Pancreas (tissue), 10 donors: ENCODE data around the gene PAN2. TPM values are rescaled to one million over a fixed set of nuclear protein-coding genes. Genes with fewer than 3 reads are reported as not detected.

Source experiments
- ATAC-seq, 4 donors: fragments of 200-7000 bp; cut with Tn5 transposase; one replicate each; pipeline versions ENCODE4 v1.8.0 to v1.9.1; 2020; ENCODE audit warnings: mild to moderate bottlenecking in 4 of 4, moderate library complexity in 4 of 4
- DNase-seq, 6 donors: peaks; one replicate each; pipeline ENCODE4 v3.0.0-alpha.2; 2020
- FAIRE-seq: peaks from 2 replicates; lab custom pipeline; 2012; peaks lifted over from hg19 to GRCh38; lab: Jason Lieb, UNC
- H3K27ac ChIP-seq, 4 donors: fragments of 200-600 bp; sonication (generic); 1 replicate in 3 of 4; 2 replicates in 1 of 4; pipeline versions ENCODE4 v1.5.0 to v1.8.0; 2020
- H3K27me3 ChIP-seq, 4 donors: fragments of 200-600 bp; one replicate each; pipeline ENCODE4 v1.8.0; 2021
- H3K36me3 ChIP-seq, 3 donors: fragments of 200-600 bp; sonication (generic) in 1 of 3; one replicate each; pipeline versions ENCODE4 v1.5.0 to v1.8.0; 2020 to 2021
- H3K4me1 ChIP-seq, 3 donors: fragments of 200-600 bp; one replicate each; pipeline ENCODE4 v1.8.0; 2021
- H3K4me3 ChIP-seq, 4 donors: fragments of 200-600 bp; sonication (generic) in 2 of 4; one replicate each; pipeline versions ENCODE4 v1.5.0 to v1.8.0; 2020 to 2021
- H3K9me3 ChIP-seq, 4 donors: fragments of 200-600 bp; one replicate each; pipeline ENCODE4 v1.8.0; 2021
- WGBS, 2 donors: extraction: QIAGEN DNeasy Blood & Tissue Kit; methylation state at CpG; one replicate each; pipeline ENCODE4 v1.1.7; 2013; 5-methylcytosine and 5-hydroxymethylcytosine counted together
- intact Hi-C, 3 donors: fragments of 100-400 bp; cut with DNase I; formaldehyde crosslinking; loops; one replicate each; pipeline versions ENCODE4 v1.11.1 to v1.14.2; 2022
- polyA plus RNA-seq, 2 donors: library from polyadenylated mRNA; stranded (reverse); fragments of 200-250 nt; gene quantifications; one replicate each; pipeline ENCODE4 v1.2.3, GENCODE V29; 2013
- total RNA-seq, 6 donors: library from RNA; stranded (reverse); fragmentation: NEBNext Ultra II Directional in 4 of 6; extraction: Animal tissue kit (Norgen Biotek cat#: 25700) in 4 of 6; gene quantifications; one replicate each; pipeline versions ENCODE4 v1.2.1 to v1.2.4, GENCODE V29; 2021 to 2023
- TF ChIP-seq, protein P1 (sequence below), 4 donors: fragments of 200-600 bp; sonication (generic) in 3 of 4; IDR thresholded peaks; one replicate each; pipeline versions ENCODE4 v1.5.0 to v1.8.0; 2021; ENCODE audit warnings: antibody characterized with exemption in 4 of 4
- donor health status: healthy with polysubstance abuse.
- donor health status: DM: no; HTN: no; CAD: no; lungs with moderate emphysema.
- donor health status: DM: no; HTN: no; CAD: no.
- donor health status: control.
- donor health status: control.
- donor health status: Bipolar disorder and iron deficiency.
- donor health status: DM: yes; HTN: yes; CAD: no.
- donor health status: DM: no; HTN: no; CAD: no.
- donor health status: DM: no; HTN: no; CAD: no.
- donor health status: DM: yes; HTN: yes; CAD: no.

The PAN2 gene
- total and polyA plus RNA-seq, 8 donors: 24.3 to 111 (median 49.3) TPM

DNA sequence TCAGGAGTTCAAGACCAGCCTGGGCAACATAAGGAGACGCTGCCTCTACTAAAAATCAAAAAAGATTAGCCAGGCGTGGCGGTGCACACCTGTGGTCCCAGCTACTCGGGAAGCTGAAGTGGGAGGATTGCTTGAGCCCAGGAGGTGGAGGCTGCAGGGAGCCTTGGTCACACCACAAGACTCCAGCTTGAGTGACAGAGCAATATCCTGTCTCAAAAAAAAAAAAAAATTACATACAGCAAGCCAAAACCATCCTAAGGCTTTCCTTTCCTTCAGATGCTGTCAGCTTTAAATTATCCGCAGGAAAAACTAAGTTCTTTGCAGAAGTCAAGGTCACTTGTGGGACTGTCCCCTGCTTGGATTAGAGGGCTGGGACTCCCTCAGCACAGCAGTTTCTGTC, 35.0 kb downstream of the PAN2 start:
- TF ChIP-seq, protein P1, sequence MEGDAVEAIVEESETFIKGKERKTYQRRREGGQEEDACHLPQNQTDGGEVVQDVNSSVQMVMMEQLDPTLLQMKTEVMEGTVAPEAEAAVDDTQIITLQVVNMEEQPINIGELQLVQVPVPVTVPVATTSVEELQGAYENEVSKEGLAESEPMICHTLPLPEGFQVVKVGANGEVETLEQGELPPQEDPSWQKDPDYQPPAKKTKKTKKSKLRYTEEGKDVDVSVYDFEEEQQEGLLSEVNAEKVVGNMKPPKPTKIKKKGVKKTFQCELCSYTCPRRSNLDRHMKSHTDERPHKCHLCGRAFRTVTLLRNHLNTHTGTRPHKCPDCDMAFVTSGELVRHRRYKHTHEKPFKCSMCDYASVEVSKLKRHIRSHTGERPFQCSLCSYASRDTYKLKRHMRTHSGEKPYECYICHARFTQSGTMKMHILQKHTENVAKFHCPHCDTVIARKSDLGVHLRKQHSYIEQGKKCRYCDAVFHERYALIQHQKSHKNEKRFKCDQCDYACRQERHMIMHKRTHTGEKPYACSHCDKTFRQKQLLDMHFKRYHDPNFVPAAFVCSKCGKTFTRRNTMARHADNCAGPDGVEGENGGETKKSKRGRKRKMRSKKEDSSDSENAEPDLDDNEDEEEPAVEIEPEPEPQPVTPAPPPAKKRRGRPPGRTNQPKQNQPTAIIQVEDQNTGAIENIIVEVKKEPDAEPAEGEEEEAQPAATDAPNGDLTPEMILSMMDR (IDR thresholded peaks at IDR 0.05): no peak
- FAIRE-seq: no peak
- peaks cover 5 to 30% (median 14%) of the 10 kb centered on the region in 3 donors for H3K4me1 ChIP-seq
- intact Hi-C loops: no loop called here
- no peak for ATAC-seq
- H3K27me3 ChIP-seq: no peaks in the 10 kb centered on the region
- peak overlapping the region in 2 of 4 donors; percentile 75 to 88 for H3K27ac ChIP-seq
- WGBS, 2 donors: 62 to 65% methylated on average over 5 of the region's 5 CpGs
- no peaks in the 10 kb centered on the region for H3K9me3 ChIP-seq
- no peak for DNase-seq
- H3K36me3 ChIP-seq: no peaks in the 10 kb centered on the region
- H3K4me3 ChIP-seq: peak overlapping the region in 2 of 4 donors; percentile 78 to 98

DNA sequence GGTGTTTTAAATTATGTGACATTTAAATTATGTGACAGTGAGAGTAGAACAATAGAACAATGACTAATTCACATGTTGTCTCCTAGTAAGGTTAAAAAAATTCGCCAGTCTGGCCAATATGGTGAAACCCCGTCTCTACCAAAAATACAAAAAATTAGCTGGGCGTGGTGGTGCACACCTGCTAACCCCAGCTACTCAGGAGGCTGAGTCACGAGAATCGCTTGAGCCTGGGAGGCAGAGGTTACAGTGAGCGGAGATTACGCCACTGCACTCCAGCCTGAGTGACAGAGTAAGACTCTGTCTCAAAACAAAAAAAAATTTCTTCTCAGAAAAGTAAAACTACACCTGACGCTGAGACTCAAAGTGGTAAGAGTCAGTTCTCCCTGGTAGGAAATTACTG, 36.4 kb downstream of the PAN2 start:
- Histone ChIP-seq H3K4me3 (no peak overlapping the region), H3K27ac (no peak overlapping the region), H3K4me1 (peaks cover 5 to 30% (median 14%) of the 10 kb centered on the region in 3 donors), H3K36me3 (no peaks in the 10 kb centered on the region), H3K27me3 (no peaks in the 10 kb centered on the region), H3K9me3 (no peaks in the 10 kb centered on the region)
- TF ChIP-seq, protein P1 (IDR thresholded peaks at IDR 0.05): no peak
- WGBS, 2 donors: 96 to 97% methylated on average over 8 of the region's 8 CpGs
- FAIRE-seq (no peak), ATAC-seq (no peak), DNase-seq (no peak)
- intact Hi-C loops: no loop called here

DNA sequence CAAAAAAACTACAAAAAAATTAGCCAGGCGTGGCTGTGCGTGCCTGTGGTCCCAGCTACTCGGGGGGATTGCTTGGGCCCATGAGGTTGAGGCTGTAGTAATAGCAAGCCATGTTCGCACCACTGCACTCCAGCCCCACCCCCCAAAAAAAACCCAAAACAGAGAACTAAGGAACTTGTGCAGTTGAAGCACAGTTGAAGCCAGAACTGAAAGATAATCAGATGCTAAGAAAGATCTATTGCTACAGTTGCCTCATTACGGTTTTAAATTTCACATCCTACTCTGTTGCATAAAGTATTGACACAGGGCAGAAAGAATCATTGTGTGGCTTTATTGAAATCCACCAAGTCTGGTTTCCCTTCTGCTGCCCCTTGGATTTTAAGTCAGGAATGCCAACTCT, 37.5 kb downstream of the PAN2 start:
- Histone ChIP-seq H3K4me3 (no peak overlapping the region), H3K36me3 (no peaks in the 10 kb centered on the region), H3K9me3 (no peaks in the 10 kb centered on the region), H3K27me3 (no peaks in the 10 kb centered on the region), H3K4me1 (peaks cover 5 to 32% (median 14%) of the 10 kb centered on the region in 3 donors), H3K27ac (no peak overlapping the region)
- DNase-seq: no peak
- intact Hi-C loops: no loop called here
- FAIRE-seq: no peak
- WGBS, 2 donors: 76 to 82% methylated on average over 5 of the region's 5 CpGs
- no peak for ATAC-seq
- TF ChIP-seq, protein P1 (IDR thresholded peaks at IDR 0.05): no peak

DNA sequence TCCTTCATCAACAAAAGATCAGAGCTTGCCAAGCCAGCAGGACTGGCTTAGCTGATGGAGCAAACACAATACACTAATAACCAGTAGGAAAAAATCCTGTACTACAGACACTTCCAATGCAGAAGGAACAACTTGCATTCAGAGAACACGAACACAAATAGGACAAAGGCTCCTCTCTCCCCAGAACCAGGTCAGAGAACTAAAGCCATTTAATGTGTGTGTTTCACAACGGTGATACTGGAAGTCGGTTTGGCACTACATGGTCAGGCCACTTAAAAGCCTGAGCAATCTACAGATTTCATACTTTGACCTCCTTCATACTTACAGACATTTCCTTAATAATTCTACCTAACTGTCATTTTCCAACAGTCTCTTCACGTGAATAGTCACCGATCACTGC, 40.0 kb downstream of the PAN2 start:
- FAIRE-seq: no peak
- no peaks in the 10 kb centered on the region for H3K9me3 ChIP-seq
- no peak overlapping the region for H3K27ac ChIP-seq
- no peak for DNase-seq
- TF ChIP-seq, protein P1 (IDR thresholded peaks at IDR 0.05): no peak
- no peak for ATAC-seq
- H3K27me3 ChIP-seq: no peaks in the 10 kb centered on the region
- H3K4me1 ChIP-seq: peaks cover 4 to 26% (median 8%) of the 10 kb centered on the region in 3 donors
- H3K36me3 ChIP-seq: no peaks in the 10 kb centered on the region
- 80 to 86% methylated on average over 5 of the region's 5 CpGs for WGBS, 2 donors
- intact Hi-C loops: no loop called here
- H3K4me3 ChIP-seq: no peak overlapping the region

DNA sequence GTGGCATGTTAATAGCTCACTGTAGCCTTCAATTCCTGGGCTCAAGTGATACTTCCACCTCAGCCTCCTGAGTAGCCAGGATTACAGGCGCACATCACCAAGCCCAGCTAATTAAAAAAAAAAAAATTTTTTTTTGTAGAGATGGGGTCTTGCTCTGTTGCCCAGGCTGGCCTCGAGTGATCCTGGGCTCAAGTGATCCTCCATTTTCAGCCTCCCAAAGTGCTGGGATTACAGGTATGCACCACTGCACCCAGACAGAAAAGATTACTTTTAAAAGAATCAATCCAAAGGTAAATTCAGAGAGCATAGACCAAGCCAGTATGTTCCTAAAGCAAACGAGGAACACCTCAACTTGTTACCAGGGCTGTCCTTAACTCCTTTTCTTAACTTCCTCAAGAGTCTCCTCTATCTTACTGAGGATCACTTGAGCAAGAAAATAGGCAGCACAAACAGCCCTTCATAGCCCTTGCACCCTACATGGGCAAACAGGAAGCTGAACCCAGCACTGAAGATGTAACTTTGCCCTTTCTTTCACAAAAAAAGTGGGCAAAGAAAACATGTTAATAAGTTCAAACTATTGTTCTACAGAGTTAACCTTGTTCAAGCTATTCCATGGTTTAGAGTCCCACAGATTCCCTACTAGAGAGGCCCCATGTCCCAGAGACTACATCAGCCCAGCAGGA, 45.0 kb downstream of the PAN2 start:
- Histone ChIP-seq H3K36me3 (peaks cover 1 to 13% (median 2%) of the 10 kb centered on the region in 3 donors), H3K27me3 (no peaks in the 10 kb centered on the region), H3K4me3 (no peak overlapping the region), H3K4me1 (peaks cover 0 to 26% (median 0%) of the 10 kb centered on the region in 3 donors), H3K27ac (no peak overlapping the region), H3K9me3 (no peaks in the 10 kb centered on the region)
- no peak for ATAC-seq
- DNase-seq: no peak
- intact Hi-C loops: no loop called here
- no peak for FAIRE-seq
- WGBS, 2 donors: 77 to 81% methylated on average over 3 of the region's 3 CpGs
- TF ChIP-seq, protein P1 (IDR thresholded peaks at IDR 0.05): no peak
